CD4-positive, alpha-beta T cell treated with Interleukin-12 subunit alpha and Interleukin-12 subunit beta, for 1 hour (primary cell): ENCODE results near the gene DPP6.

Experiments
- DNase-seq: peaks from one replicate; pipeline ENCODE4 v3.0.0-alpha.2; 2020

Gene DPP6

GRCh38 chr7:154679379-154680053, 627.3 kb downstream of the DPP6 start:
- DNase-seq: no peak

GRCh38 chr7:154680894-154681659, 628.9 kb downstream of the DPP6 start:
- no peak for DNase-seq

- no peak for DNase-seq
These were observed 629.8 kb downstream of the DPP6 start for GRCh38 chr7:154682003-154682402.

GRCh38 chr7:154684666-154685563, 632.7 kb downstream of the DPP6 start:
- DNase-seq: no peak

- DNase-seq: no peak
These were observed 633.3 kb downstream of the DPP6 start for GRCh38 chr7:154685564-154685901.

- no peak for DNase-seq
These were observed 634.1 kb downstream of the DPP6 start for GRCh38 chr7:154686305-154686704.

- no peak for DNase-seq
These were observed 636.8 kb downstream of the DPP6 start for GRCh38 chr7:154688952-154689351.

GRCh38 chr7:154690411-154690810, 638.2 kb downstream of the DPP6 start:
- DNase-seq: no peak

GRCh38 chr7:154693661-154694060, 641.5 kb downstream of the DPP6 start:
- DNase-seq: no peak

- no peak for DNase-seq
These were observed 643.6 kb downstream of the DPP6 start for GRCh38 chr7:154695836-154696235.

GRCh38 chr7:154696556-154696955, 644.4 kb downstream of the DPP6 start:
- no peak for DNase-seq

- DNase-seq: no peak
These were observed 646.6 kb downstream of the DPP6 start for GRCh38 chr7:154698726-154699291.

- no peak for DNase-seq
These were observed 647.2 kb downstream of the DPP6 start for GRCh38 chr7:154699417-154699816.

- DNase-seq: no peak
These were observed 657.8 kb downstream of the DPP6 start for GRCh38 chr7:154709840-154710520.

GRCh38 chr7:154720016-154720415, 667.8 kb downstream of the DPP6 start:
- no peak for DNase-seq

GRCh38 chr7:154721086-154721485, 668.9 kb downstream of the DPP6 start:
- DNase-seq: no peak

GRCh38 chr7:154726368-154726767, 674.2 kb downstream of the DPP6 start:
- no peak for DNase-seq

GRCh38 chr7:154729056-154729455, 676.9 kb downstream of the DPP6 start:
- DNase-seq: no peak

- no peak for DNase-seq
These were observed 683.6 kb downstream of the DPP6 start for GRCh38 chr7:154735766-154736165.

GRCh38 chr7:154736389-154736788, 684.2 kb downstream of the DPP6 start:
- DNase-seq: no peak

GRCh38 chr7:154738216-154738615, 686.0 kb downstream of the DPP6 start:
- DNase-seq: no peak

GRCh38 chr7:154741131-154741530, 688.9 kb downstream of the DPP6 start:
- no peak for DNase-seq

GRCh38 chr7:154743206-154743605, 691.0 kb downstream of the DPP6 start:
- no peak for DNase-seq
